DND-41 (cell line): ENCODE measurements around the gene FAM9C.

Experiments
- EZH2 ChIP-seq: IDR thresholded peaks from 3 replicates; pipeline ENCODE4 v1.6.1; 2012; ENCODE audit warnings: borderline replicate concordance, low read depth, mild to moderate bottlenecking, moderate library complexity, low read length, inconsistent platforms; ENCODE audit not compliant: severe bottlenecking
- TF ChIP-seq, protein P1 (sequence below): IDR thresholded peaks from 2 replicates; pipeline ENCODE4 v1.5.1; 2012; ENCODE audit warnings: borderline replicate concordance, low read length, moderate library complexity, mild to moderate bottlenecking; ENCODE audit not compliant: poor library complexity, severe bottlenecking; ENCODE audit errors: extremely low read depth

- TF ChIP-seq EZH2, result no peak
- TF ChIP-seq, protein P1, sequence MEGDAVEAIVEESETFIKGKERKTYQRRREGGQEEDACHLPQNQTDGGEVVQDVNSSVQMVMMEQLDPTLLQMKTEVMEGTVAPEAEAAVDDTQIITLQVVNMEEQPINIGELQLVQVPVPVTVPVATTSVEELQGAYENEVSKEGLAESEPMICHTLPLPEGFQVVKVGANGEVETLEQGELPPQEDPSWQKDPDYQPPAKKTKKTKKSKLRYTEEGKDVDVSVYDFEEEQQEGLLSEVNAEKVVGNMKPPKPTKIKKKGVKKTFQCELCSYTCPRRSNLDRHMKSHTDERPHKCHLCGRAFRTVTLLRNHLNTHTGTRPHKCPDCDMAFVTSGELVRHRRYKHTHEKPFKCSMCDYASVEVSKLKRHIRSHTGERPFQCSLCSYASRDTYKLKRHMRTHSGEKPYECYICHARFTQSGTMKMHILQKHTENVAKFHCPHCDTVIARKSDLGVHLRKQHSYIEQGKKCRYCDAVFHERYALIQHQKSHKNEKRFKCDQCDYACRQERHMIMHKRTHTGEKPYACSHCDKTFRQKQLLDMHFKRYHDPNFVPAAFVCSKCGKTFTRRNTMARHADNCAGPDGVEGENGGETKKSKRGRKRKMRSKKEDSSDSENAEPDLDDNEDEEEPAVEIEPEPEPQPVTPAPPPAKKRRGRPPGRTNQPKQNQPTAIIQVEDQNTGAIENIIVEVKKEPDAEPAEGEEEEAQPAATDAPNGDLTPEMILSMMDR, result no peak
Observed at GRCh38 chrX:13001097-13001496, 43.3 kb downstream of the FAM9C start.
